ENCODE measurements around the gene GATAD2B. TPM values are rescaled to one million over a fixed set of nuclear protein-coding genes. Genes with fewer than 3 reads are reported as not detected.

The GATAD2B gene
- total RNA-seq, 5 donors from 2014 or later (not counting 1 experiment from before 2014, with no cell fraction given), result 94.6 to 107 (median 103) TPM

DNA sequence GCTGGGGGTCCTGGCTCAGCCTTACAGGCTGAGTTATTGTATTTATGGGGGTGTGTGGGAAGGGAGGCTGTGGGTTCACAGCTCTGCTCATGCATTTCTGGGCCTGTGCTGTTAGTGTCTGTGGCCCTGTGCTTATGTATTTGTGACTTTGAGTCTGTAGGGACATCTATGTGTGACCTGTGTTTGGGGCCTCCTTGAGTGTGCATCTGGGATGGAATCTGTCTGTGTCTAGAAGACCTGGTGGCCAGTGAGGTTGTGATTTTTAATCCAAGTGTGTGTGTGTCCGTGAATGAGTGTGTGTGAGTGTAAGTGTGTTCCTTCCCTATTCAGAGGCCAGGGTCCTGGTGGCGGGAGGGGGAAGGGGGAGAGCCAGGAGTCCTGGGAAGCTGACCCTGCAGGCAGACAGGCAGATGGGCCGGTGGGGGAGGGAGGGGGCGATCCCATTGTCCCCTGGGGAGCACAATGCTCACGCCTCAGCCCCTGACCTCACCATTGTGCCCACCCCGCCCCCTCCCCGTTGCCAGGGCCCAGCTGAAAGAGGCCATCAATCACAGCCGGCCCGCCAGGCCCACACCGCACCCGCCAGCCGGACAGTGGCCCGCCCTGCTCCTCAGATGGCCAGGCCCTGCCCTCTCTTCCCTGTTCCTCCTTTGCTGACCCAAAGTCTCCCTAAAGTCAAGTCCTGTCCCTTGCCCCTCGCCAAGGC is 128.0 kb downstream of the GATAD2B start:
- Mint-ChIP-seq H3K27me3 (peaks cover 0 to 4% of the 10 kb centered on the region in 2 donors), H3K36me3 (no peaks in the 10 kb centered on the region), H3K4me1 (peaks cover 26 to 31% (median 27%) of the 10 kb centered on the region in 3 donors), H3K9me3 (no peaks in the 10 kb centered on the region), H3K27ac (no peak overlapping the region), H3K4me3 (no peak overlapping the region)
- no peak for ATAC-seq (replicated peaks in 1 of 4)
- peaks cover 5 to 39% of the 10 kb centered on the region in 2 experiments for H3K4me1 ChIP-seq (ENCODE audit: control insufficient read depth in 1 of 2, extremely low read depth in 1 of 2, insufficient read depth in 2 of 2, low read length in 2 of 2)
- CTCF ChIA-PET, result no interaction called here
- peaks cover 0 to under 1% of the 10 kb centered on the region in 2 experiments for H3K27me3 ChIP-seq (replicated peaks in 1 of 2; ENCODE audit: control insufficient read depth in 2 of 2, extremely low read depth in 1 of 2, insufficient read depth in 2 of 2, low read length in 1 of 2)
- WGBS (ENCODE audit: insufficient coverage), result 92% methylated on average over 10 of the region's 14 CpGs
- POLR2A ChIA-PET, result no interaction called here
- no peaks in the 10 kb centered on the region for H3K9me3 ChIP-seq
- H3K36me3 ChIP-seq (ENCODE audit: control insufficient read depth in 2 of 2, extremely low read depth in 1 of 2, insufficient read depth in 1 of 2, low read length in 1 of 2), result no peaks in the 10 kb centered on the region
- no peak for DNase-seq
- H3K4me3 ChIP-seq (ENCODE audit: control insufficient read depth in 1 of 2, extremely low read depth in 1 of 2, low read length in 1 of 2), result no peak overlapping the region
- no peak overlapping the region for H3K27ac ChIP-seq (ENCODE audit: low read length)

DNA sequence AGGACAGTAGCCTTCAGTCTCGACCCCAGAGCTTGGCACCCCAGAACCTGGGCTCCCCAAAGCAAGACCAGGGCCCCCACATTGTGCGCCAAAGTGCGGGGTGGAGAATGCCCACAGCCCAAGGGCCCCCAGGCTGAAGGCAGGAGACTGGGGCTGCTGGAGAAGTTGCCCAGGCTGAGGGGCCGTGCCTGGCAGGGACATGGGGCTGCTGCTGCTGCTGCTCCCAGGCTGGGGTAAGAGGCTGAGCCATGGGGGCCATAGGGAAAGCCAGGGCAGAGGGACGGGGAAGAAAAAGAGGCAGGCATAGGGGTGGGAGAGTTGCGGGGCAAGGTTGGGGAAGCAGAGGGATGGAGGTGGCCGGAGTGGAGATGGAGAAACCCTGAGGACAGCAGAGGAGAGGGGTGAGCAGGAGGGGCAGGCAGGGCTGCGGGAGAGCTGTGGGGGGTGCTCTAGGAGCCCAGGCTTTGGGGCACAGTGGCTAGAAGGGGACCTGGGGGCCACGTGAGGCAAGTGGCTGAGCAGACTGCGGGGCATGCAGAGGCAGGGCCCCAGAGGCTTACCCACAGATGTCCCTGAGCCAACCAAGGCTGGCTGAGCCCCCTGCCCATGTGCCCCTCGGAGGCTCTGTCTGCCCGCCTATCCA is 128.7 kb downstream of the GATAD2B start:
- Mint-ChIP-seq H3K4me3 (no peak overlapping the region), H3K27ac (no peak overlapping the region), H3K4me1 (peaks cover 31 to 36% (median 31%) of the 10 kb centered on the region in 3 donors), H3K27me3 (peaks cover 0 to 4% of the 10 kb centered on the region in 2 donors), H3K36me3 (no peaks in the 10 kb centered on the region), H3K9me3 (no peaks in the 10 kb centered on the region)
- DNase-seq, result no peak
- Histone ChIP-seq H3K4me3 (ENCODE audit: control insufficient read depth in 1 of 2, extremely low read depth in 1 of 2, low read length in 1 of 2) (no peak overlapping the region), H3K4me1 (ENCODE audit: control insufficient read depth in 1 of 2, extremely low read depth in 1 of 2, insufficient read depth in 2 of 2, low read length in 2 of 2) (peaks cover 7 to 45% of the 10 kb centered on the region in 2 experiments), H3K36me3 (ENCODE audit: control insufficient read depth in 2 of 2, extremely low read depth in 1 of 2, insufficient read depth in 1 of 2, low read length in 1 of 2) (no peaks in the 10 kb centered on the region), H3K9me3 (no peaks in the 10 kb centered on the region), H3K27me3 (replicated peaks in 1 of 2; ENCODE audit: control insufficient read depth in 2 of 2, extremely low read depth in 1 of 2, insufficient read depth in 2 of 2, low read length in 1 of 2) (peaks cover 0 to 6% of the 10 kb centered on the region in 2 experiments), H3K27ac (ENCODE audit: low read length) (no peak overlapping the region)
- POLR2A ChIA-PET, result no interaction called here
- ATAC-seq (replicated peaks in 1 of 4), result no peak
- CTCF ChIA-PET, result no interaction called here
- 82% methylated on average over 9 of the region's 12 CpGs for WGBS (ENCODE audit: insufficient coverage)

DNA sequence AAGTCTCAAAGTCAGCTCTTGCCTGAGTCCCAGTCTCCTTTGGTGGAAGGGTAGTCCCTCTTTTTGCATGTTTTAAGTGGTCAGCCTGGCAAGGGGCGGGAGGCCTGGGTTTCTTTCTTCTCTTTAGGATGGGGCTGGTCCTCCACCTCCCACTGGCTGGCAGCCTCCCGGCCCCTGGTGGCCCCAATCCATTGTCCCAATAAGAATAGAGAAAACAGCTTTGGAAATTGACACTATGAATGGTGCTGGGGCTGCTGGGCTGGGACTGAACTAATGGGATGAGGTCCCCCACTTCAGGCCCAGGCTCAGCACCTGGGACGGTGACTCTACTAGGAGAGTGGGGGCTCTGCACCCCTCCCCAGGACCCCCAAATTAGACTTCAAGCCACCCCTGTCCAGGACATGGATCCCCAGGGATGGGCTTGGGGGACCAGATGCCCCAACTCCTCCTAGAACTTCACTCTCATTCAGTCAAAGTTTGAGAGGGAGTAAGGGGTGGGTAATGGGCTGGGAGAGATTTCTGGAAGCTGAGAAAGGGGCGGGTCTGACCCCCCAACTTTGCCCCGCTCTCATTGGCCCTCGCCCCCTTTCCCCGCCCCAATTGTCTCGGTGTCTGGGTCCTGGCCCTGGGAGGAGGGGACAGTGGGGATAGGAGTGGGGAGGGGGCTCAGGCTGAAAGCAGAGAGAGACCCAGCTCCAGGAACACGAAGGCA is 129.4 kb downstream of the GATAD2B start:
- Mint-ChIP-seq H3K4me3 (no peak overlapping the region), H3K4me1 (peaks cover 31 to 39% (median 34%) of the 10 kb centered on the region in 3 donors), H3K27ac (no peak overlapping the region), H3K36me3 (no peaks in the 10 kb centered on the region), H3K27me3 (peaks cover 0 to 4% of the 10 kb centered on the region in 2 donors), H3K9me3 (no peaks in the 10 kb centered on the region)
- Histone ChIP-seq H3K4me1 (ENCODE audit: control insufficient read depth in 1 of 2, extremely low read depth in 1 of 2, insufficient read depth in 2 of 2, low read length in 2 of 2) (peaks cover 7 to 45% of the 10 kb centered on the region in 2 experiments), H3K27ac (ENCODE audit: low read length) (no peak overlapping the region), H3K4me3 (ENCODE audit: control insufficient read depth in 1 of 2, extremely low read depth in 1 of 2, low read length in 1 of 2) (no peak overlapping the region), H3K9me3 (no peaks in the 10 kb centered on the region), H3K27me3 (replicated peaks in 1 of 2; ENCODE audit: control insufficient read depth in 2 of 2, extremely low read depth in 1 of 2, insufficient read depth in 2 of 2, low read length in 1 of 2) (peaks cover 0 to 6% of the 10 kb centered on the region in 2 experiments), H3K36me3 (ENCODE audit: control insufficient read depth in 2 of 2, extremely low read depth in 1 of 2, insufficient read depth in 1 of 2, low read length in 1 of 2) (no peaks in the 10 kb centered on the region)
- ChIA-PET POLR2A (no interaction called here), CTCF (interaction anchor here in 1 of 2 donors (1.1 kb wide), 1 partner anchor 202 kb away, joined by 3 read pairs; no protein-coding TSS in a partner anchor)
- WGBS (ENCODE audit: insufficient coverage), result 73% methylated on average over 5 of the region's 9 CpGs
- ATAC-seq (replicated peaks in 1 of 4) (no peak), DNase-seq (no peak)

DNA sequence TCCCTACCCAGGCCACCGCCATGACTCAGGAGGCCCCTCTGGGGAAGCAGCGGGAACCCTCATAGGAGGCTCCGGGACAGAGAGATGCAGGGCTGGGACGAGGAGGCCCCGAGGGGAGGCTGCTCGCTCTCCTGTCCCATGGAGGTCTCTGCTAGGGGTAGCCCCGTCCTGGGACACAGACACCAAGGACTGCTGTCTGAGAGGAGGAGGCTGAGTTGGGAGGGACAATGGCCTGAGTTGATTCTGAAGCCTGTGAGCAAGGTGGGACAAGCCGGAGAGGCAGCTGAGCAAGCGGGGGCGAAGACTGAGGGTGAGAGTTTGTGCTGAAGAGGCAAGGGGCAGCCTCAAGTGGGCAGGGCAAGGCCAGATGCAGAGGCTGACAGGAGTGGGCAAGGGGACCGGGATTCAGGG is 130.1 kb downstream of the GATAD2B start:
- H3K27me3 ChIP-seq (replicated peaks in 1 of 2; ENCODE audit: control insufficient read depth in 2 of 2, extremely low read depth in 1 of 2, insufficient read depth in 2 of 2, low read length in 1 of 2), result peaks cover 0 to 6% of the 10 kb centered on the region in 2 experiments
- ChIA-PET CTCF (interaction anchor here (1.1 to 1.6 kb wide), 2 partner anchors 194 to 203 kb away, joined by 3 to 4 read pairs; partner anchors contain the start of gene RAB13 (in 1 of the 2)), POLR2A (no interaction called here)
- no peaks in the 10 kb centered on the region for H3K36me3 Mint-ChIP-seq
- H3K4me3 Mint-ChIP-seq, result no peak overlapping the region
- H3K36me3 ChIP-seq (ENCODE audit: control insufficient read depth in 2 of 2, extremely low read depth in 1 of 2, insufficient read depth in 1 of 2, low read length in 1 of 2), result no peaks in the 10 kb centered on the region
- no peaks in the 10 kb centered on the region for H3K9me3 ChIP-seq
- H3K27ac ChIP-seq (ENCODE audit: low read length), result no peak overlapping the region
- peaks cover 0 to 11% of the 10 kb centered on the region in 2 donors for H3K27me3 Mint-ChIP-seq
- H3K4me1 Mint-ChIP-seq, result peaks cover 31 to 39% (median 32%) of the 10 kb centered on the region in 3 donors
- no peaks in the 10 kb centered on the region for H3K9me3 Mint-ChIP-seq
- WGBS (ENCODE audit: insufficient coverage), result 97% methylated on average over 10 of the region's 11 CpGs
- ATAC-seq (replicated peaks in 1 of 4) (no peak), DNase-seq (no peak)
- peaks cover 7 to 44% of the 10 kb centered on the region in 2 experiments for H3K4me1 ChIP-seq (ENCODE audit: control insufficient read depth in 1 of 2, extremely low read depth in 1 of 2, insufficient read depth in 2 of 2, low read length in 2 of 2)
- H3K27ac Mint-ChIP-seq, result no peak overlapping the region
- no peak overlapping the region for H3K4me3 ChIP-seq (ENCODE audit: control insufficient read depth in 1 of 2, extremely low read depth in 1 of 2, low read length in 1 of 2)

DNA sequence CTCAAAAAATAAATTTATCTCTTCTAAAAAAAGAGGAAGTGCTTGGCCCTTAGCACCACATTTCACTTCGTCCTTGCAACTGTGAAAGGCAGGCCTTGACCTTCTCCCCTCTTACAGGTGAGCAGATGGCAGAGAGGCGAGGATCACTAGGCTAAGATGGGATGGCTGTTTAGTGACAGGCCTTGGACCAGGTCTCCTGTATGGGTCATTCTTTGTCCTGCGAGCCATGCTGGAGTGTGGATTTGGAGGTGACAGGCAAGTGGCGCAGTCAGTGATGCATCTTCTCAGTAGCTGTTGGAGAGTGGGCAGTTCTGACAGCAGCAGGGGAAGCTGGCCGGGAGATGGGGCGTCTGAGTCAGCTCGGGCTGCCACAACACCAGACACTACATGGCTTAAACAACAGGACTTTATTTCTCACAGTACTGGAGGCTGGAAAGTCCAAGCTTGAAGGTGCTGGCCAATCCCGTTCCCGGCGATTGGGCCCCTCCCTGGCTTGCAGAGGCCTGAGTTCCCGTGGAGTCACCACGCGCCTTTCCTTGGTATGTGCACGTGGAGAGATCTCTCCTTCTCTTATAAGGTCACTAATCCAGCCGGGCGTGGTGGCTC is 131.0 kb downstream of the GATAD2B start:
- WGBS (ENCODE audit: insufficient coverage), result 95% methylated on average over 7 of the region's 16 CpGs
- DNase-seq, result no peak
- CTCF ChIA-PET, result interaction anchor here in 1 of 2 donors (1.6 kb wide), 1 partner anchor 195 kb away, joined by 4 read pairs; the partner anchor contains the start of gene RAB13
- H3K4me3 ChIP-seq (ENCODE audit: control insufficient read depth in 1 of 2, extremely low read depth in 1 of 2, low read length in 1 of 2), result no peak overlapping the region
- peaks cover 7 to 35% of the 10 kb centered on the region in 2 experiments for H3K4me1 ChIP-seq (ENCODE audit: control insufficient read depth in 1 of 2, extremely low read depth in 1 of 2, insufficient read depth in 2 of 2, low read length in 2 of 2)
- H3K9me3 ChIP-seq, result no peaks in the 10 kb centered on the region
- Mint-ChIP-seq H3K9me3 (no peaks in the 10 kb centered on the region), H3K36me3 (no peaks in the 10 kb centered on the region), H3K27ac (no peak overlapping the region), H3K4me3 (no peak overlapping the region), H3K4me1 (peaks cover 25 to 33% (median 26%) of the 10 kb centered on the region in 3 donors), H3K27me3 (peaks cover 0 to 11% of the 10 kb centered on the region in 2 donors)
- ATAC-seq (replicated peaks in 1 of 4), result no peak
- H3K36me3 ChIP-seq (ENCODE audit: control insufficient read depth in 2 of 2, extremely low read depth in 1 of 2, insufficient read depth in 1 of 2, low read length in 1 of 2), result no peaks in the 10 kb centered on the region
- H3K27ac ChIP-seq (ENCODE audit: low read length), result peak overlapping the region; percentile 14
- peaks cover 0 to 10% of the 10 kb centered on the region in 2 experiments for H3K27me3 ChIP-seq (replicated peaks in 1 of 2; ENCODE audit: control insufficient read depth in 2 of 2, extremely low read depth in 1 of 2, insufficient read depth in 2 of 2, low read length in 1 of 2)
- POLR2A ChIA-PET, result no interaction called here

Data from T-cell (primary cell).